ENCODE results near the gene PARP8. TPM values are rescaled to one million over a fixed set of nuclear protein-coding genes. Genes with fewer than 3 reads are reported as not detected.

Gene PARP8
- total RNA-seq, 1 donor from 2014 or later: 23.3 TPM

GRCh38 chr5:50726475-50727148 is 60.2 kb downstream of the PARP8 start:
- TF ChIP-seq, protein P1, sequence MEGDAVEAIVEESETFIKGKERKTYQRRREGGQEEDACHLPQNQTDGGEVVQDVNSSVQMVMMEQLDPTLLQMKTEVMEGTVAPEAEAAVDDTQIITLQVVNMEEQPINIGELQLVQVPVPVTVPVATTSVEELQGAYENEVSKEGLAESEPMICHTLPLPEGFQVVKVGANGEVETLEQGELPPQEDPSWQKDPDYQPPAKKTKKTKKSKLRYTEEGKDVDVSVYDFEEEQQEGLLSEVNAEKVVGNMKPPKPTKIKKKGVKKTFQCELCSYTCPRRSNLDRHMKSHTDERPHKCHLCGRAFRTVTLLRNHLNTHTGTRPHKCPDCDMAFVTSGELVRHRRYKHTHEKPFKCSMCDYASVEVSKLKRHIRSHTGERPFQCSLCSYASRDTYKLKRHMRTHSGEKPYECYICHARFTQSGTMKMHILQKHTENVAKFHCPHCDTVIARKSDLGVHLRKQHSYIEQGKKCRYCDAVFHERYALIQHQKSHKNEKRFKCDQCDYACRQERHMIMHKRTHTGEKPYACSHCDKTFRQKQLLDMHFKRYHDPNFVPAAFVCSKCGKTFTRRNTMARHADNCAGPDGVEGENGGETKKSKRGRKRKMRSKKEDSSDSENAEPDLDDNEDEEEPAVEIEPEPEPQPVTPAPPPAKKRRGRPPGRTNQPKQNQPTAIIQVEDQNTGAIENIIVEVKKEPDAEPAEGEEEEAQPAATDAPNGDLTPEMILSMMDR (IDR thresholded peaks at IDR 0.05): no peak
- Mint-ChIP-seq H3K27ac (ENCODE audit: unreplicated experiment) (peak overlapping the region; percentile 36), H3K36me3 (ENCODE audit: low read depth) (no peaks in the 10 kb centered on the region)

GRCh38 chr5:50727149-50727496 is 60.7 kb downstream of the PARP8 start:
- DNase-seq (ENCODE audit: low spot score): no peak
- Mint-ChIP-seq H3K4me3 (ENCODE audit: unreplicated experiment) (no peak overlapping the region), H3K4me1 (ENCODE audit: low read depth) (peaks cover 39% of the 10 kb centered on the region), H3K27me3 (ENCODE audit: low read depth) (no peaks in the 10 kb centered on the region), H3K9me3 (ENCODE audit: low read depth) (no peaks in the 10 kb centered on the region), H3K36me3 (ENCODE audit: low read depth) (no peaks in the 10 kb centered on the region), H3K27ac (ENCODE audit: unreplicated experiment) (peak overlapping the region; percentile 36)
- TF ChIP-seq, protein P1 (IDR thresholded peaks at IDR 0.05): no peak

More at GRCh38 chr5:50726475-50727148, 60.2 kb downstream of the PARP8 start:
- Mint-ChIP-seq H3K4me3 (ENCODE audit: unreplicated experiment) (no peak overlapping the region), H3K4me1 (ENCODE audit: low read depth) (peaks cover 43% of the 10 kb centered on the region), H3K9me3 (ENCODE audit: low read depth) (no peaks in the 10 kb centered on the region), H3K27me3 (ENCODE audit: low read depth) (no peaks in the 10 kb centered on the region)
- DNase-seq (ENCODE audit: low spot score): no peak

DNA sequence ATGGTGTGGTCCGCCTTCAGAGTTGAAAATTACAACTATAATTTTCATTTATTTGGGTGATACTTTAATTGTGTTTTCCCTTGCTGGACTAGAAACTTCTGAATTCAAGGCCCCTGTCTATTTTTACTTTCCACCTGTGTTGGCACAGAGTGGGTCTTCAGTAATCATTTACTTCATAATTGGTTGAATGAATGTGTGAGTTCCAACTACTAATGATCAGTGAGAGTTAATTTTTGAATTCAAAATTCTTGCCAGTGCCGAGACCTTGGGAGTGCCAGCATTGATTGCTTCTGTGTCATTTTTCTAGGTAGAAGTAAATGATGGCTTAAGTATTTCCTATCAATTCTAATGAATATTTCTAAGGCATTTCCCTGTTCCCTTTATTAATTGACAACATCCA is 61.4 kb downstream of the PARP8 start:
- TF ChIP-seq, protein P1 (IDR thresholded peaks at IDR 0.05): no peak
- no peaks in the 10 kb centered on the region for H3K36me3 Mint-ChIP-seq (ENCODE audit: low read depth)
- H3K4me3 Mint-ChIP-seq (ENCODE audit: unreplicated experiment): no peak overlapping the region
- DNase-seq (ENCODE audit: low spot score): no peak
- no peaks in the 10 kb centered on the region for H3K27me3 Mint-ChIP-seq (ENCODE audit: low read depth)
- H3K27ac Mint-ChIP-seq (ENCODE audit: unreplicated experiment): no peak overlapping the region
- peaks cover 34% of the 10 kb centered on the region for H3K4me1 Mint-ChIP-seq (ENCODE audit: low read depth)
- H3K9me3 Mint-ChIP-seq (ENCODE audit: low read depth): no peaks in the 10 kb centered on the region

DNA sequence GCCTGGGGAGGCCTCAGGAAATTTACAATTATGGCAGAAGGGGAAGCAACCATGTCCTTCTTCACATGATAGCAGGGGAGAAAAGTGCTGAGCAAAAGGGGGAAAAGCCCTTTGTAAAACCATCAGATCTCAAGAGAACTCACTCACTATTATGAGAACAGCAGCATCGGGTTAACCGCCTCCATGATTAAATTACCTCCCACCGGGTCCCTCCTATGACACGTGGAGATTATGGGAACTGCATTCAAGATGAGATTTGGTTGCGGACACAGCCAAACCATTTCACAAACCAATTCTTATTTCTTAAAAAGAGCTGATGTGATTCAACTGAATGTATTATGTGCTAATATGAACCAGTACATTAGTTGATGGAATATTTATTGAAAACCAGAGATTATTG is 63.9 kb downstream of the PARP8 start:
- H3K27ac Mint-ChIP-seq (ENCODE audit: unreplicated experiment): no peak overlapping the region
- no peak overlapping the region for H3K4me3 Mint-ChIP-seq (ENCODE audit: unreplicated experiment)
- DNase-seq (ENCODE audit: low spot score): no peak
- H3K27me3 Mint-ChIP-seq (ENCODE audit: low read depth): no peaks in the 10 kb centered on the region
- peaks cover 31% of the 10 kb centered on the region for H3K4me1 Mint-ChIP-seq (ENCODE audit: low read depth)
- TF ChIP-seq, protein P1 (IDR thresholded peaks at IDR 0.05): peak; percentile 20
- H3K36me3 Mint-ChIP-seq (ENCODE audit: low read depth): no peaks in the 10 kb centered on the region
- H3K9me3 Mint-ChIP-seq (ENCODE audit: low read depth): no peaks in the 10 kb centered on the region

- TF ChIP-seq, protein P1 (IDR thresholded peaks at IDR 0.05): no peak
- no peak for DNase-seq (ENCODE audit: low spot score)
Observed at GRCh38 chr5:50730841-50731240, 64.4 kb downstream of the PARP8 start.

More at GRCh38 chr5:50730841-50731240, 64.4 kb downstream of the PARP8 start:
- Mint-ChIP-seq H3K27ac (ENCODE audit: unreplicated experiment) (no peak overlapping the region), H3K27me3 (ENCODE audit: low read depth) (no peaks in the 10 kb centered on the region), H3K4me1 (ENCODE audit: low read depth) (peaks cover 31% of the 10 kb centered on the region), H3K4me3 (ENCODE audit: unreplicated experiment) (no peak overlapping the region), H3K9me3 (ENCODE audit: low read depth) (no peaks in the 10 kb centered on the region), H3K36me3 (ENCODE audit: low read depth) (no peaks in the 10 kb centered on the region)

Data from chondrocyte (in vitro differentiated cells).